Measurements from ENCODE around the gene RASAL1.

- TF ChIP-seq GATA3 (IDR thresholded peaks at IDR 0.05; ENCODE audit: low read depth, low read length) (no peak), GATA2 (IDR thresholded peaks at IDR 0.05; ENCODE audit: low read depth, low read length) (no peak)
These were observed 79.8 kb downstream of the RASAL1 start for GRCh38 chr12:113055594-113056380.

Measured in SH-SY5Y (cell line).